Osteoblast (primary cell): ENCODE results near the gene SLC17A9. TPM values are rescaled to one million over a fixed set of nuclear protein-coding genes. Genes with fewer than 3 reads are reported as not detected.

Source experiments
- DNase-seq: peaks from one replicate; pipeline ENCODE4 v3.0.0; 2011; ENCODE audit warnings: low spot score, mixed read lengths; ENCODE audit not compliant: insufficient read length; ENCODE audit errors: missing footprints
- H2AFZ ChIP-seq: 2 replicates; pipeline ENCODE4 v1.6.0; 2011; ENCODE audit warnings: mild to moderate bottlenecking, low read length
- H3K27ac ChIP-seq: 2 replicates; pipeline ENCODE4 v1.5.1; 2011; ENCODE audit warnings: mild to moderate bottlenecking, low read depth, low read length, moderate library complexity
- H3K27me3 ChIP-seq: 2 replicates; pipeline ENCODE4 v1.6.0; 2012; ENCODE audit warnings: mild to moderate bottlenecking, control low read depth, inconsistent platforms, low read length, moderate library complexity; ENCODE audit not compliant: insufficient read depth
- H3K36me3 ChIP-seq: 2 replicates; pipeline ENCODE4 v1.5.1; 2011; ENCODE audit warnings: mild to moderate bottlenecking, low read length, control low read depth, moderate library complexity; ENCODE audit not compliant: insufficient read depth
- H3K4me1 ChIP-seq: 2 replicates; pipeline ENCODE4 v1.5.1; 2011; ENCODE audit warnings: mild to moderate bottlenecking, low read length, control low read depth, moderate library complexity; ENCODE audit not compliant: insufficient read depth
- H3K4me2 ChIP-seq: 2 replicates; pipeline ENCODE4 v1.6.0; 2011; ENCODE audit warnings: mild to moderate bottlenecking, low read length; ENCODE audit not compliant: insufficient read depth
- H3K4me3 ChIP-seq: fragments of 200-600 bp; sonication (generic); 3 replicates; pipeline ENCODE4 v1.5.1; 2012; ENCODE audit warnings: mild to moderate bottlenecking, low read length, inconsistent platforms; ENCODE audit not compliant: insufficient read depth
- H3K79me2 ChIP-seq: 2 replicates; pipeline ENCODE4 v1.6.0; 2012; ENCODE audit warnings: mild to moderate bottlenecking, low read length, control low read depth, inconsistent platforms; ENCODE audit not compliant: insufficient read depth
- H3K9me3 ChIP-seq: 2 replicates; pipeline ENCODE4 v1.5.1; 2011; ENCODE audit warnings: low read depth, low read length, control low read depth
- H4K20me1 ChIP-seq: 2 replicates; pipeline ENCODE4 v1.6.0; 2012; ENCODE audit warnings: mild to moderate bottlenecking, low read length, control low read depth; ENCODE audit not compliant: insufficient read depth
- CTCF ChIP-seq: IDR thresholded peaks from 2 replicates; pipeline ENCODE4 v1.5.1; 2011; ENCODE audit warnings: mild to moderate bottlenecking, low read depth, low read length, moderate library complexity; ENCODE audit errors: extremely low read depth
- total RNA-seq: library from RNA; depleted of rRNA; stranded (reverse); fragments of >200 nt; gene quantifications from 2 replicates; pipeline ENCODE4 v1.2.3, GENCODE V29; 2012

Gene SLC17A9
- total RNA-seq, 1 donor = 6.5 TPM

GRCh38 chr20:63016514-63017075 lies 64.1 kb downstream of the SLC17A9 start:
- H3K4me3 ChIP-seq = no peak overlapping the region
- TF ChIP-seq CTCF = no peak
- no peak for DNase-seq
- no peaks in the 10 kb centered on the region for H3K36me3 ChIP-seq
- H3K27ac ChIP-seq = no peak overlapping the region
- no peaks in the 10 kb centered on the region for H4K20me1 ChIP-seq
- peaks cover 3% of the 10 kb centered on the region for H3K9me3 ChIP-seq
- no peaks in the 10 kb centered on the region for H3K79me2 ChIP-seq
- no peak overlapping the region for H3K4me2 ChIP-seq
- H3K27me3 ChIP-seq = peaks cover 65% of the 10 kb centered on the region
- H3K4me1 ChIP-seq = no peaks in the 10 kb centered on the region
- H2AFZ ChIP-seq = no peak overlapping the region

GRCh38 chr20:63017076-63017825 lies 64.7 kb downstream of the SLC17A9 start:
- Histone ChIP-seq H3K27ac (no peak overlapping the region), H3K9me3 (peaks cover 3% of the 10 kb centered on the region), H4K20me1 (no peaks in the 10 kb centered on the region), H3K4me2 (no peak overlapping the region), H3K4me1 (no peaks in the 10 kb centered on the region), H2AFZ (no peak overlapping the region), H3K36me3 (no peaks in the 10 kb centered on the region), H3K27me3 (peaks cover 66% of the 10 kb centered on the region), H3K4me3 (no peak overlapping the region), H3K79me2 (no peaks in the 10 kb centered on the region)
- DNase-seq = no peak
- no peak for TF ChIP-seq CTCF

- DNase-seq = no peak
- TF ChIP-seq CTCF = no peak
- H3K27me3 ChIP-seq = peaks cover 67% of the 10 kb centered on the region
Observed at GRCh38 chr20:63017826-63018411, 65.4 kb downstream of the SLC17A9 start.

More at GRCh38 chr20:63017826-63018411, 65.4 kb downstream of the SLC17A9 start:
- peaks cover 1% of the 10 kb centered on the region for H3K9me3 ChIP-seq
- H3K36me3 ChIP-seq = no peaks in the 10 kb centered on the region
- no peaks in the 10 kb centered on the region for H4K20me1 ChIP-seq
- H3K4me3 ChIP-seq = no peak overlapping the region
- H3K4me2 ChIP-seq = no peak overlapping the region
- H3K4me1 ChIP-seq = no peaks in the 10 kb centered on the region
- no peaks in the 10 kb centered on the region for H3K79me2 ChIP-seq
- no peak overlapping the region for H2AFZ ChIP-seq
- H3K27ac ChIP-seq = no peak overlapping the region

Other genes with a start within 250 kb of the SLC17A9 start
- gene NTSR1, start 243.9 kb upstream of the SLC17A9 start, total RNA-seq = not detected in 2 replicates
- 14.1 and 15.2 TPM in 2 replicates for gene MRGBP, start 156.2 kb upstream of the SLC17A9 start, total RNA-seq
- 32.4 and 39.1 TPM in 2 replicates for gene OGFR, start 147.9 kb upstream of the SLC17A9 start, total RNA-seq
- gene COL9A3, start 135.7 kb upstream of the SLC17A9 start, total RNA-seq = not detected in 2 replicates
- gene TCFL5, start 90.9 kb upstream of the SLC17A9 start, total RNA-seq = 13.0 TPM in 2 replicates
- 44.8 and 46.3 TPM in 2 replicates for gene DIDO1, start 26.2 kb upstream of the SLC17A9 start, total RNA-seq
- gene GID8, start 14.6 kb upstream of the SLC17A9 start, total RNA-seq = 34.4 and 37.1 TPM in 2 replicates
- gene BHLHE23, start 54.3 kb downstream of the SLC17A9 start, total RNA-seq = not detected in 2 replicates